ENCODE data around the gene APOL3. TPM values are rescaled to one million over a fixed set of nuclear protein-coding genes. Genes with fewer than 3 reads are reported as not detected.

Gene APOL3
- total and polyA plus RNA-seq, 10 of the 15 experiments (the other 5 are each of a cell fraction or from before 2014, with no cell fraction given) = 6.9 to 66.8 (median 48.5) TPM

DNA sequence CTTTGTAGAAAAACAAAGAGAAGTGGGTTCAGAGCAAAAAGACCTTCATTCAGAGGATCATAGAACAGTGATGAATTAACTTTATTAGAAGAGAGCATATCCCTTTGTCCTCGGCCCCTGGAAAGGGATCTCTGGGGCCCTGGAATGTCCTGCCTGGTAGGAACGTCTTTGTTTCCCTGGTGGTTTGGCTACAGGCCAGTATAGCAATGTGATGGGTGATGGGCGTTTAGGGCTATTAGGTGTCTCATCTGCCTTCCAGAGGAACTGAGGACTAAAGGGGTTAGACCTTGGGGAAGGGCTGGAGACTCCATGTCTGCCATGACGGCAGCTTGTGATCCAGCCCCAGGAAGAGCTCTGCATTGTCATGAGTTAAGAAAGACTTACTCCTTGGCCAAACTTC, 32.0 kb upstream of the APOL3 start:
- ChIA-PET RAD21 (ENCODE audit: unreplicated experiment) (interaction anchor here (1.2 kb wide), 1 partner anchor 83 kb away, joined by 3 read pairs; no protein-coding TSS in a partner anchor), CTCF (interaction anchor here (0.7 to 6.7 kb wide), 8 partner anchors 16 to 94 kb away, joined by 3 to 94 read pairs (median 4); partner anchors contain the start of gene APOL2), SMC1A (ENCODE audit: uncharacterized antibody, unreplicated experiment) (interaction anchor here (0.7 to 2.1 kb wide), 3 partner anchors 14 to 85 kb away, joined by 3 to 5 read pairs (median 3); no protein-coding TSS in a partner anchor), POLR2A (interaction anchor here (0.6 kb wide), 1 partner anchor 47 kb away, joined by 3 read pairs; no protein-coding TSS in a partner anchor)
- in situ Hi-C loops (cut with MboI) (loop anchor here (5.0 kb wide), 1 partner anchor 80 kb away; no protein-coding TSS in a partner anchor), intact Hi-C loops (cut with micrococcal nuclease; ENCODE audit: unreplicated experiment) (loop anchor here (10.0 kb wide), 1 partner anchor 292 kb away; the partner anchor contains the start of gene TXN2)
- H3K36me3 ChIP-seq (ENCODE audit: control insufficient read depth in 2 of 2, insufficient read depth in 2 of 2, low read length in 1 of 2) = no peaks in the 10 kb centered on the region
- WGBS (ENCODE audit: insufficient coverage, insufficient replicate concordance, low lambda C conversion rate, missing lambda C conversion rate) = 23% methylated on average over 4 of the region's 4 CpGs
- H3K79me2 ChIP-seq (ENCODE audit: control insufficient read depth, insufficient read depth, low read length) = no peaks in the 10 kb centered on the region
- no peaks in the 10 kb centered on the region for H3K9me3 ChIP-seq (replicated peaks; ENCODE audit: control insufficient read depth, insufficient read depth, low read length)
- H3K4me1 ChIP-seq (ENCODE audit: control insufficient read depth, insufficient read depth, low read length) = peaks cover 6% of the 10 kb centered on the region
- H3K4me3 ChIP-seq = no peak overlapping the region
- H3K27ac ChIP-seq (ENCODE audit: control insufficient read depth, insufficient read depth) = no peak overlapping the region
- BruUV-seq (replicated peaks) = no TSS peak
- no peaks in the 10 kb centered on the region for H4K20me1 ChIP-seq (ENCODE audit: control insufficient read depth, insufficient read depth)
- no peak for FAIRE-seq
- TF ChIP-seq ZNF24 (IDR thresholded peaks at IDR 0.05) (no peak), BMI1 (IDR thresholded peaks at IDR 0.05; ENCODE audit: borderline replicate concordance) (no peak), PML (IDR thresholded peaks at IDR 0.05; ENCODE audit: low read length) (no peak), MYC (IDR thresholded peaks at IDR 0.05; ENCODE audit: insufficient read depth, insufficient read length, insufficient replicate concordance, low read length, severe bottlenecking) (no peak), USF2 (IDR thresholded peaks at IDR 0.05; ENCODE audit: borderline replicate concordance, low read depth, low read length) (no peak), CEBPB (IDR thresholded peaks at IDR 0.05; ENCODE audit: borderline replicate concordance in 1 of 2, low read depth in 2 of 2, low read length in 2 of 2) (no peak), ZNF622 (IDR thresholded peaks at IDR 0.05) (no peak), RBBP5 (conservative IDR thresholded peaks at IDR 0.05) (no peak), HDGF (IDR thresholded peaks at IDR 0.05) (no peak), TCF12 (IDR thresholded peaks at IDR 0.05; ENCODE audit: low read depth, low read length) (no peak), HCFC1 (IDR thresholded peaks at IDR 0.05; ENCODE audit: low read length) (no peak), POLR2A (IDR thresholded peaks at IDR 0.05; ENCODE audit: low read depth, low read length) (no peak), HDAC6 (IDR thresholded peaks at IDR 0.05; ENCODE audit: unreplicated experiment) (no peak), BRCA1 (IDR thresholded peaks at IDR 0.05; ENCODE audit: low read depth, low read length) (no peak), SMAD1 (IDR thresholded peaks at IDR 0.05; ENCODE audit: low read depth, partially characterized antibody) (no peak), BHLHE40 (IDR thresholded peaks at IDR 0.05; ENCODE audit: borderline replicate concordance in 1 of 2, low read depth in 2 of 2, low read length in 1 of 2) (no peak), IRF5 (IDR thresholded peaks at IDR 0.05; ENCODE audit: borderline replicate concordance) (no peak)
- no peak overlapping the region for H2AFZ ChIP-seq (ENCODE audit: control insufficient read depth, low read depth, low read length)
- no peak overlapping the region for H3K4me2 ChIP-seq (ENCODE audit: control insufficient read depth, insufficient read depth)
- DNase-seq (ENCODE audit: low read depth, low spot score) = no peak
- ATAC-seq = no peak
- H3K9ac ChIP-seq (ENCODE audit: control insufficient read depth, insufficient read depth, low read length) = no peak overlapping the region
- no peaks in the 10 kb centered on the region; a peak in 1 of 4 replicates for H3K27me3 ChIP-seq (replicated peaks in 1 of 2; ENCODE audit: control insufficient read depth in 2 of 2, insufficient read depth in 2 of 2, low read length in 1 of 2)
